ENCODE data around the gene MARCHF11. TPM values are rescaled to one million over a fixed set of nuclear protein-coding genes. Genes with fewer than 3 reads are reported as not detected.

Gene MARCHF11
- total RNA-seq, 2 donors from 2014 or later = not detected

- no peaks in the 10 kb centered on the region for H3K27me3 ChIP-seq (replicated peaks; ENCODE audit: insufficient read depth)
- no peak for DNase-seq (ENCODE audit: low spot score)
Observed at GRCh38 chr5:16178745-16179372, 732 bp downstream of the MARCHF11 start.

GRCh38 chr5:16169550-16169949 is 10.0 kb downstream of the MARCHF11 start:
- Histone ChIP-seq H3K27me3 (replicated peaks; ENCODE audit: insufficient read depth) (no peaks in the 10 kb centered on the region), H3K27ac (no peak overlapping the region), H3K4me1 (ENCODE audit: control insufficient read depth in 1 of 2, low read depth in 2 of 2) (no peaks in the 10 kb centered on the region), H3K4me3 (no peak overlapping the region), H3K9me3 (no peaks in the 10 kb centered on the region), H3K36me3 (no peaks in the 10 kb centered on the region)
- DNase-seq (ENCODE audit: low spot score) (no peak), ATAC-seq (ENCODE audit: insufficient number of reproducible peaks, low FRiP score, low read depth) (no peak)
- TF ChIP-seq CTCF (IDR thresholded peaks at IDR 0.05) = no peak

More at GRCh38 chr5:16178745-16179372, 732 bp downstream of the MARCHF11 start:
- TF ChIP-seq CTCF (IDR thresholded peaks at IDR 0.05) = no peak
- Histone ChIP-seq H3K4me1 (ENCODE audit: control insufficient read depth in 1 of 2, low read depth in 2 of 2) (no peaks in the 10 kb centered on the region), H3K4me3 (no peak overlapping the region), H3K36me3 (no peaks in the 10 kb centered on the region), H3K9me3 (no peaks in the 10 kb centered on the region), H3K27ac (no peak overlapping the region)
- ATAC-seq (ENCODE audit: insufficient number of reproducible peaks, low FRiP score, low read depth) = no peak

GRCh38 chr5:16160706-16161105 is 18.9 kb downstream of the MARCHF11 start:
- DNase-seq (ENCODE audit: low spot score) (no peak), ATAC-seq (ENCODE audit: insufficient number of reproducible peaks, low FRiP score, low read depth) (no peak)
- no peaks in the 10 kb centered on the region for H3K36me3 ChIP-seq
- no peaks in the 10 kb centered on the region for H3K9me3 ChIP-seq
- H3K4me1 ChIP-seq (ENCODE audit: control insufficient read depth in 1 of 2, low read depth in 2 of 2) = no peaks in the 10 kb centered on the region
- no peaks in the 10 kb centered on the region for H3K27me3 ChIP-seq (replicated peaks; ENCODE audit: insufficient read depth)
- H3K27ac ChIP-seq = no peak overlapping the region
- H3K4me3 ChIP-seq = no peak overlapping the region
- peak; percentile 16 for TF ChIP-seq CTCF (IDR thresholded peaks at IDR 0.05)

- DNase-seq (ENCODE audit: low spot score) (no peak), ATAC-seq (ENCODE audit: insufficient number of reproducible peaks, low FRiP score, low read depth) (no peak)
- no peak for TF ChIP-seq CTCF (IDR thresholded peaks at IDR 0.05)
- Histone ChIP-seq H3K9me3 (no peaks in the 10 kb centered on the region), H3K27me3 (replicated peaks; ENCODE audit: insufficient read depth) (no peaks in the 10 kb centered on the region), H3K4me3 (no peak overlapping the region), H3K27ac (no peak overlapping the region), H3K4me1 (ENCODE audit: control insufficient read depth in 1 of 2, low read depth in 2 of 2) (no peaks in the 10 kb centered on the region), H3K36me3 (no peaks in the 10 kb centered on the region)
Observed at GRCh38 chr5:16159636-16160035, 20.0 kb downstream of the MARCHF11 start.

- no peak overlapping the region for H3K4me3 ChIP-seq
- no peak for ATAC-seq (ENCODE audit: insufficient number of reproducible peaks, low FRiP score, low read depth)
- no peaks in the 10 kb centered on the region for H3K27me3 ChIP-seq (replicated peaks; ENCODE audit: insufficient read depth)
- H3K9me3 ChIP-seq = no peaks in the 10 kb centered on the region
- H3K27ac ChIP-seq = no peak overlapping the region
- no peaks in the 10 kb centered on the region for H3K36me3 ChIP-seq
- no peak for TF ChIP-seq CTCF (IDR thresholded peaks at IDR 0.05)
- no peak for DNase-seq (ENCODE audit: low spot score)
- no peaks in the 10 kb centered on the region for H3K4me1 ChIP-seq (ENCODE audit: control insufficient read depth in 1 of 2, low read depth in 2 of 2)
Observed at GRCh38 chr5:16156152-16156551, 23.4 kb downstream of the MARCHF11 start.
